ENCODE measurements around the gene GALNT13.

GALNT13 gene

GRCh38 chr2:154207288-154208047 lies 335.7 kb downstream of the GALNT13 start:
- DNase-seq (ENCODE audit: low read depth in 2 of 3, low spot score in 1 of 3) = no peak

- no peak for DNase-seq (ENCODE audit: low read depth in 2 of 3, low spot score in 1 of 3)
Measured at GRCh38 chr2:154223726-154224125, 352.0 kb downstream of the GALNT13 start.

- no peak for DNase-seq (ENCODE audit: low read depth in 2 of 3, low spot score in 1 of 3)
Measured at GRCh38 chr2:154226931-154227330, 355.2 kb downstream of the GALNT13 start.

GRCh38 chr2:154228566-154229280 lies 357.0 kb downstream of the GALNT13 start:
- no peak for DNase-seq (ENCODE audit: low read depth in 2 of 3, low spot score in 1 of 3)

GRCh38 chr2:154229966-154230365 lies 358.2 kb downstream of the GALNT13 start:
- DNase-seq (ENCODE audit: low read depth in 2 of 3, low spot score in 1 of 3) = no peak

GRCh38 chr2:154231021-154231420 lies 359.3 kb downstream of the GALNT13 start:
- DNase-seq (ENCODE audit: low read depth in 2 of 3, low spot score in 1 of 3) = no peak

GRCh38 chr2:154233231-154233630 lies 361.5 kb downstream of the GALNT13 start:
- DNase-seq (ENCODE audit: low read depth in 2 of 3, low spot score in 1 of 3) = no peak

- DNase-seq (ENCODE audit: low read depth in 2 of 3, low spot score in 1 of 3) = no peak
Measured at GRCh38 chr2:154238252-154238651, 366.5 kb downstream of the GALNT13 start.

GRCh38 chr2:154240316-154240715 lies 368.6 kb downstream of the GALNT13 start:
- DNase-seq (ENCODE audit: low read depth in 2 of 3, low spot score in 1 of 3) = no peak

- DNase-seq (ENCODE audit: low read depth in 2 of 3, low spot score in 1 of 3) = no peak
Measured at GRCh38 chr2:154240921-154241379, 369.2 kb downstream of the GALNT13 start.

GRCh38 chr2:154242687-154243086 lies 371.0 kb downstream of the GALNT13 start:
- no peak for DNase-seq (ENCODE audit: low read depth in 2 of 3, low spot score in 1 of 3)

- no peak for DNase-seq (ENCODE audit: low read depth in 2 of 3, low spot score in 1 of 3)
Measured at GRCh38 chr2:154243685-154244084, 372.0 kb downstream of the GALNT13 start.

- no peak for DNase-seq (ENCODE audit: low read depth in 2 of 3, low spot score in 1 of 3)
Measured at GRCh38 chr2:154244932-154245331, 373.2 kb downstream of the GALNT13 start.

- no peak for DNase-seq (ENCODE audit: low read depth in 2 of 3, low spot score in 1 of 3)
Measured at GRCh38 chr2:154247503-154247902, 375.8 kb downstream of the GALNT13 start.

- DNase-seq (ENCODE audit: low read depth in 2 of 3, low spot score in 1 of 3) = no peak
Measured at GRCh38 chr2:154256136-154256535, 384.4 kb downstream of the GALNT13 start.

- no peak for DNase-seq (ENCODE audit: low read depth in 2 of 3, low spot score in 1 of 3)
Measured at GRCh38 chr2:154259030-154259429, 387.3 kb downstream of the GALNT13 start.

- no peak for DNase-seq (ENCODE audit: low read depth in 2 of 3, low spot score in 1 of 3)
Measured at GRCh38 chr2:154261473-154262027, 389.8 kb downstream of the GALNT13 start.

- DNase-seq (ENCODE audit: low read depth in 2 of 3, low spot score in 1 of 3) = no peak
Measured at GRCh38 chr2:154263206-154263605, 391.5 kb downstream of the GALNT13 start.

- DNase-seq (ENCODE audit: low read depth in 2 of 3, low spot score in 1 of 3) = no peak
Measured at GRCh38 chr2:154264024-154264423, 392.3 kb downstream of the GALNT13 start.

- no peak for DNase-seq (ENCODE audit: low read depth in 2 of 3, low spot score in 1 of 3)
Measured at GRCh38 chr2:154267983-154268382, 396.3 kb downstream of the GALNT13 start.

- no peak for DNase-seq (ENCODE audit: low read depth in 2 of 3, low spot score in 1 of 3)
Measured at GRCh38 chr2:154280543-154280942, 408.8 kb downstream of the GALNT13 start.

- no peak for DNase-seq (ENCODE audit: low read depth in 2 of 3, low spot score in 1 of 3)
Measured at GRCh38 chr2:154289870-154290269, 418.1 kb downstream of the GALNT13 start.

Data from stimulated activated CD4-positive, alpha-beta T cell treated with anti-CD3 and anti-CD28 coated beads, Interleukin-12 subunit alpha, Interleukin-12 subunit beta, amount 100 ng/mL, for 48 hours (primary cell).